Tibial nerve (tissue), 3 donors: ENCODE measurements around the gene SNX2.

Source experiments
- CTCF ChIP-seq, 5 experiments: fragments of 200-600 bp in 3 of 5; fragments of 450-650 bp in 2 of 5; sonication (generic) in 3 of 5; IDR thresholded peaks; one replicate each; pipeline ENCODE4 v1.5.1; 2016 to 2019; ENCODE audit warnings: antibody characterized with exemption in 5 of 5, mild to moderate bottlenecking in 3 of 5, moderate library complexity in 2 of 5
- POLR2A ChIP-seq, 2 donors: fragments of 450-650 bp; IDR thresholded peaks; one replicate each; pipeline ENCODE4 v1.6.1; 2017; ENCODE audit warnings: antibody characterized with exemption in 2 of 2, mild to moderate bottlenecking in 2 of 2, moderate library complexity in 2 of 2

- TF ChIP-seq POLR2A (IDR thresholded peaks at IDR 0.05), result no peak
- no peak for TF ChIP-seq CTCF (IDR thresholded peaks at IDR 0.05)
These were observed 13.8 kb upstream of the SNX2 start for GRCh38 chr5:122761115-122761514.
